Motor neuron (in vitro differentiated cells): Measurements from ENCODE around the gene TMEM119. TPM values are rescaled to one million over a fixed set of nuclear protein-coding genes. Genes with fewer than 3 reads are reported as not detected.
A peak's percentile ranks its signal among the peaks of the same experiment; 100 is the strongest.

ENCODE experiments used
- ATAC-seq, 8 experiments: fragments of 200-7000 bp; cut with Tn5 transposase; replicated peaks in 6 of 8; 2 replicates each; pipeline ENCODE4 v1.8.0; 2021; ENCODE audit warnings: mild to moderate bottlenecking in 8 of 8, moderate library complexity in 8 of 8
- H3K27ac ChIP-seq, 2 donors: fragments of 250-450 bp; sonication (Bioruptor Pico); 2 replicates each; pipeline ENCODE4 v1.9.0; 2021; ENCODE audit warnings: antibody characterized with exemption in 2 of 2, mild to moderate bottlenecking in 2 of 2, moderate library complexity in 1 of 2
- H3K4me1 ChIP-seq, 2 donors: fragments of 250-450 bp; sonication (Bioruptor Pico); replicated peaks in 1 of 2; 2 replicates each; pipeline ENCODE4 v1.6.1; 2021; ENCODE audit warnings: antibody characterized with exemption in 2 of 2, mild to moderate bottlenecking in 2 of 2, moderate library complexity in 1 of 2
- H3K4me3 ChIP-seq, 5 donors: fragments of 250-450 bp; sonication (Bioruptor Pico); 2 replicates each; pipeline ENCODE4 v1.9.0; 2021; ENCODE audit warnings: antibody characterized with exemption in 5 of 5, mild to moderate bottlenecking in 5 of 5, moderate library complexity in 4 of 5
- WGBS, 10 experiments: fragments of 450-650 bp; shearing (Covaris generic); methylation state at CpG; one replicate each; pipeline ENCODE4 v1.0.0; 2022; 5-methylcytosine and 5-hydroxymethylcytosine counted together
- in situ Hi-C, 9 experiments: fragments of 400-800 bp; cut with MboI; loops; one replicate each; pipeline ENCODE4 v1.15.0; 2021; ENCODE audit warnings: low sequenced_read_pairs in 9 of 9, low pct_unique_long_range_greater_than_20kb in 2 of 9; ENCODE audit not compliant: unreplicated experiment in 9 of 9
- total RNA-seq, 8 experiments: library from RNA; unstranded; fragments of 300-600 nt; gene quantifications; 2 replicates each; pipeline versions ENCODE4 v1.2.3 to v1.2.4, GENCODE V29; 2022

Gene TMEM119
- total RNA-seq, 8 experiments from 2014 or later: 0.05 to 31.1 (median 0.73) TPM

DNA sequence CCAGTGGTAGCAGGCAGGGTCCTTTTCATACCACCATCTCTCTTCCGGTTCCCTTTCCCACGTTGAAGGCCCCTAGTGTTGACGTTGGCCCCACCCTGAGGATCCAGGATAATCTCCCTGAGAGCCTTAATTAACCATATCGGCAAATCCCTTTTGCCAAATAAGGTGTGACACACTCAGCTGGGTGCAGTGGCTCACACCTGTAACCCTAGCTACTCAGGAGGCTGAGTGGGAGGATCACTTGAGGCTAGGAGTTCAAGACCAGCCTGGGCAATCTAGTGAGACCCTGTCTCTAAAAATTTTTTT, 2.8 kb upstream of the TMEM119 start:
- no peak overlapping the region for H3K4me3 ChIP-seq
- H3K27ac ChIP-seq: no peak overlapping the region
- no peak for ATAC-seq
- 72 to 94% (median 80%) methylated on average over 1 to 4 of the region's 4 CpGs; no CpG with 5 or more reads in 5 of the 10 experiments for WGBS, 10 experiments
- peaks cover 0 to 6% of the 10 kb centered on the region in 2 donors for H3K4me1 ChIP-seq
- in situ Hi-C loops: no loop called here

DNA sequence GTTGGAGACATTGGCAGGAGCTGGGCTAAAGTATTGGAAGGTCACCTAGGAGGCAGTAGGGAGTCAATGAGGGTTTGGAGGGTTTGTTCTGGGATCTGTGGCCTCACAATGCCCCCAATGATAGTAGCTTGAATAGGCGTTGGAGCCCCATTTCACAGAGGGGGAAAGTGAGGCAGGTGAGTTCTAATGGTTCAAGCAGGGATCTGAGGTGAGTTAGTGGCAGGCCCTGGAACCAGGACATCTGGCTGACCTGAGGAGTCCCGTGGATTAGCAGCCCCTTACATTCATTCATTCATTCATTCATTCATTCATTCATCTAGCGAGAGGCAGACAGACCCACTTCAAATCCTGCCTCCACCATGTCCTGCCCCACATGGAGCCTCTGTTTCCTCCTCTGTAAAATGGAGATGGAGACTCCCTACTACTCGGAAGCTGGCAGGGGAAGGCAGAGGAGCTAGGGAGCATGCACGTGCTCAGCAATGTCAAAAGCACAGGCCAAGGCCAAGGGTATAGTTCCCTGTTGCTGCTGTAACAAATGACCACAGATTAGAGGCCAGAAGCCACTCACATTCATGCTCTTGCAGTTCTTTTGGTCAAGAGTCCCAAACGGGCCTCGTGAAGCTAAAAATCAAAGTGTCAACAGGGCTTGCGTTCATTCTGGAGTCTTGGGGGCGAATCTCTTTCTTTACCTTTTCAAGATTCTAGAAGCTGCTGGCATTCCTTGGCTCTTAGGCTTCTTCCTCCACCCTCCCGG, 2.2 kb upstream of the TMEM119 start:
- in situ Hi-C loops: no loop called here
- no peak overlapping the region for H3K27ac ChIP-seq
- H3K4me1 ChIP-seq: peaks cover 0 to 6% of the 10 kb centered on the region in 2 donors
- no peak for ATAC-seq
- 61 to 93% (median 88%) methylated on average over 3 to 10 of the region's 10 CpGs; no CpG with 5 or more reads in 3 of the 10 experiments for WGBS, 10 experiments
- no peak overlapping the region for H3K4me3 ChIP-seq

DNA sequence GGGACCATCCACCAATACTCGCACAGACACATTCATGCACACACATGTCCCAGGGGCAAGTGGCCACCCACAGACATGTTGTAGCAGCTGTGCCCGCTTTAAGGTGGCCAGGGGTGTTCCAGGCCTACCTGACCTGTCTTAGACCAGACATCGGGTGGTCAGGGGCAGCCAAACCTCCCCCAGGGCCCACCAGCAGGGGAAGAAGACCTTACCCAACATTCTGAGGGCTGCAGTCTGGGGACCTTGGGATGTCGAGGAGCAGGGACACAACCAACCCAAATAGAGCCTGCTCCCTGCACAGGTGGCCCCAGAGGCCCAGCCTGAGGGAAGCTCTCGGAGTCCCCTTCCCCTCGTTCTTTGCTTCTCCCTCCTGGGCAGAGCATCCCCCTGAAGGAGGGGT, 1.7 kb upstream of the TMEM119 start:
- Histone ChIP-seq H3K4me1 (peaks cover 0 to 6% of the 10 kb centered on the region in 2 donors), H3K27ac (no peak overlapping the region), H3K4me3 (no peak overlapping the region)
- WGBS, 10 experiments: 70 to 100% (median 100%) methylated on average over 1 to 4 of the region's 6 CpGs; no CpG with 5 or more reads in 5 of the 10 experiments
- no peak for ATAC-seq
- in situ Hi-C loops: no loop called here

DNA sequence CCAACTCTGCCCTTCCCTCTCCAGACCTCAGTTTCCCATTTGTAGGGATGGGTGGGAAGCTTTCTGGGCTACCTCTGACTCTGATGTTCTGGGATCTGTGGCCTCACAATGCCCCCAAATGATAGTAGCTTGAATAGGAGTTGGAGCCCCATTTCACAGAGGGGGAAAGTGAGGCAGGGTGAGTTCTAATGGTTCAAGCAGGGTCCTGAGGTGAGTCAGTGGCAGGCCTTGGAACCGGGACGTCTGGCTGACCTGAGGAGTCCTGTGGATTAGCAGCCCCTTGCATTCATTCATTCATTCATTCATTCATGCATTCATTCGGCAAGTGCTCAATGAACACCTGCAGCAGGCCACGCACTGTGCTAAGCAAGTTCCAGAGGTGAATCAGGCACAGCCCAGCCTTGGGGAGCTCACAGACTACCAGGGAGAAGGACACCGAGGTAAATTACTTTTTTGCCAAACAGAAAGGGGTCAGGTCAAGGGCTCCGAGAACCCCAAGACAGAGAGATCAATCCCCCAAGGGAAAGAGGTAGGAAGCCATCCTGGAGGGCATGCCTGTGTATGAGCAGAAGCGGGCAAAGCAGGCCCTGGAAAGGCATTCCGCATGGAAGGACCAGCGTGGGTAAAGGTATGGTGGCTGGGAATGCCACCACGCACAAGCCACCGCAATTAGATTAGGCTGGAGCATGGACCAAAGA, 818 bp upstream of the TMEM119 start:
- no peak overlapping the region for H3K4me3 ChIP-seq
- WGBS, 10 experiments: 80 to 100% (median 92%) methylated on average over 2 to 6 of the region's 11 CpGs; no CpG with 5 or more reads in 4 of the 10 experiments
- no peak for ATAC-seq
- H3K27ac ChIP-seq: no peak overlapping the region
- in situ Hi-C loops: no loop called here
- H3K4me1 ChIP-seq: peaks cover 0 to 10% of the 10 kb centered on the region in 2 donors

DNA sequence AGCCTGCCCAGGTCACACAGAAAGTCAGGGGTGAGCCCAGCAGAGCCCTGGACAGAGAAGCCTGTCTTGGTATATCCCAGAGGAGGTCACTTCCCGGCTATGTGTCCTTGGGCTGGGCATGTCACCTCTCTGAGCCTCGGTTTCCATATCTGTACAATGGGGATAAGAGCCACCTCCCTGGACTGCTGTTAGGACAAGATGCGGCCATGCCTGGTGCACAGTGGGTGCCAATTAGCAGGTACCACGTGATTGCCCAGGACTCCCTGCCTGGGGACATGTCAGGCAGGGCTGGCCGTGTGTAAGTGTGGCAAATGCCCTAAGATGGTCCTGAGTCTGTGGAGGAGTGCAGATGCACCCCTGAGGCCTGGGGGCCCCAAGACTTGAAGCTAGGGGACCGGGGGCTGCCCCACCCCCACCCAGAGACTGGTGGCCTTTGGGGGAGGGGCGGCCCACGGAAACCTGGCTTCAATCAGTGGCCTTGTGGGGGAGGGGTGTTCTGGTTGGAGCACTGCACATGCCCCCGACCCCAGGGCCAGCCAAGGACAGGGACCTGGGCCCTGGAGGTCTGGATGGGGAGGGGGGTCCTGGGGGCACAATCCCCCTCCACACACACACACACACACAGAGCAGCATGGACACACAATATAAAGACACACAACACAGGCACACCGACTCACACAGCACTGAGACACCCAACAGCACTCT, 878 bp downstream of the TMEM119 start:
- H3K4me1 ChIP-seq: peaks cover 2 to 14% of the 10 kb centered on the region in 2 donors
- in situ Hi-C loops: no loop called here
- no peak overlapping the region for H3K4me3 ChIP-seq
- WGBS, 10 experiments: 25 to 65% (median 63%) methylated on average over 2 to 4 of the region's 10 CpGs; no CpG with 5 or more reads in 7 of the 10 experiments
- no peak overlapping the region for H3K27ac ChIP-seq
- peak in 1 of 8 experiments; percentile 14 for ATAC-seq

DNA sequence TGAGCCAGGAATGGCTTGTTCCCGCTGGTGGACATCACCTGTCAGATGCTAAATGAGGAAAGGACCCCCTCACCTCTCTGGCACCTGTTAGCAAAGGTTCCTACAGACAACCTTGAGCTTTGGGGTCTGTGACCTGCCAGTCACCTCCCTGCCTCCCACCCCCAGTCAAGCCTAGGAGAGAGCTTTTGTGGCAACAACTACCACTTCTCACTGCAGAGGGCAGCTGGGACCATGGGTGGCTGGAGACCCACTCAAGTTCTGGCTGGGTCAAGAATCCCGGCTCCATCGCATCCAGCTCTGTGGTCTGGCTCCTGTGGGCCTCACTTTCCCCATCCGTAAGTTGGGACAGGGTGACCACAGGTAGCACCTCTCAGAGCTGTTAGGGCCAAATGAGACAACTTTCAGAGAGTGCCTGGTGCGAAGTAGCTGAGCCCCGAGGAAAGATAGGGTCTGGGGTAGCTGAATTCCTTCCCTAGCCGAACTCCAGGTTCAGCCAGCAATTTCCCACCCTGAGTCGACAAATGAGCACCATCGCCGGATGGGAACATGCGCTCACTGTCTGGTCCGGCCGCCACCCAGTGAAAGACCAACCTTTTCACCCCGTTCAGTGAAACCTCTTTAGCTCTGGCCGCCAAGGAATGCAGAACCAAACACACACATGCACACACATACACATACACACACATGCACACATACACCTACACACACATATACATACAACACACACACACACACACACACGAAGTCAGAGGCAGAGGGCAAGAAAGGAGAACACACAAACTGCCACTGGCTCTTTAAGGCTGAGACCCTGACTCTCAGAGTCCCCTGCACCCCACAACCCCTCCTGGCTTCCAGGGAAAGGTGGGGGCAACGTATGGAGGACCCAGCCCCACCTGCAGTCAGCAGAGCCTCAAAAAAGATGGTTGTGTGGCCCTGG, 1.9 kb downstream of the TMEM119 start:
- 0 to 96% (median 58%) methylated on average over 1 to 12 of the region's 17 CpGs; no CpG with 5 or more reads in 2 of the 10 experiments for WGBS, 10 experiments
- peaks cover 2 to 14% of the 10 kb centered on the region in 2 donors for H3K4me1 ChIP-seq
- in situ Hi-C loops: no loop called here
- H3K4me3 ChIP-seq: no peak overlapping the region
- ATAC-seq: no peak
- H3K27ac ChIP-seq: no peak overlapping the region

DNA sequence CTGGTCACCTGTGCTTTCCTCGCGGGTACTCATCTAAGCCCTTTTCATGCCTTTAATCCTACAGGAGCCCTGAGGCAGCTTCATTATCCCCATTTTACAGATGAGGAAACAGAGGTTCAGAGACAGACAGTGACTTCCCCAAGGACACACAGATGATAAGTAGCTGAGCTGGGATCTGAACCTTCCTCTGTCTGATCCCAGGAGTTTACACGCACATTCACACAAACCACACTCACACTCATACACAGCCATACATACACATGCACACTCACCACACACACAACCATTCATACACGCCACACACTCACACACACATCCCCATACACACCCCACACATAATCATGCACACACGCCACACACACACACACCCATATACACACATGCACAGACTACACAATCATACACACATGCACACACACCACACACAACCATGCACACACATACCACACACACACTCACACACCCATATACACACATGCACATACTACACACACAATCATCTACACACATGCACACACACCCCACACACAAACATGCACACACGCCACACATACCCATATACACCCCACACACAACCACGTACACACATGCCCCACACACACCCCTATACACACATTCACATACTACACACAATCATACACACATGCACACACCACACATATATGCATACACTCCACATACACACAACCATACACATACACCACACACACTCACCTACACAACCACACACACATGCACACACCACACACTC, 2.7 kb downstream of the TMEM119 start:
- in situ Hi-C loops: no loop called here

DNA sequence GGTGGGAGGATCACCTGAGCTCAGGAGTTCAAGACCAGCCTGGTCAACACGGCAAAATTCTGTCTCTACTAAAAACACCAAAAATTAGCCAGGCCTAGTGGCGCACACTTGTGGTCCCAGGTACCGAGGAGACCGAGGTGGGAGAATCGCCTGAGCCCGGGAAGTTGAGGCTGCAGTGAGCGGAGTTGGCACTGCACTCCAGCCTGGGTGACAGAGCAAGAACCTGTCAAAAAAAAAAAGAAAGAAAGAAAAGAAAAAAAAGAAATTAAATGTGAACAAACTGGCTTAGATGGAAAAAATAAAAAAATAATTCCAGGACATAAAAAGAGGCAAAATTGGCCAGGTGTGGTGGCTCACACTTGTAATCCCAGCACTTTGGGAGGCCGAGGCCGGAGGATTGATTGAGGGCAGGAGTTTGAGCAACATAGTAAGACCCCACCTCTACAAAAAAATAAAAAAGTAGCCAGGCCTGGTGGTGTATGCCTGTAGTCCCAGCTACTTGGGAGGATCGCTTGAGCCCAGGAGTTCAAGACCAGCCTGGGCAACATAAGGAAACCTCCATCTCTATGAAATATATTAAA, 3.5 kb downstream of the TMEM119 start:
- H3K4me1 ChIP-seq: peaks cover 2 to 14% of the 10 kb centered on the region in 2 donors
- in situ Hi-C loops: no loop called here
- WGBS, 10 experiments: 84 to 100% (median 97%) methylated on average over 3 to 10 of the region's 10 CpGs; no CpG with 5 or more reads in 1 of the 10 experiments
- no peak overlapping the region for H3K4me3 ChIP-seq
- H3K27ac ChIP-seq: no peak overlapping the region
- no peak for ATAC-seq

More for the DNA sequence above, 2.7 kb downstream of the TMEM119 start:
- WGBS, 10 experiments: 72 to 100% (median 94%) methylated on average over 2 to 6 of the region's 7 CpGs; no CpG with 5 or more reads in 1 of the 10 experiments
- ATAC-seq: no peak
- Histone ChIP-seq H3K4me3 (no peak overlapping the region), H3K4me1 (peaks cover 2 to 14% of the 10 kb centered on the region in 2 donors), H3K27ac (no peak overlapping the region)

DNA sequence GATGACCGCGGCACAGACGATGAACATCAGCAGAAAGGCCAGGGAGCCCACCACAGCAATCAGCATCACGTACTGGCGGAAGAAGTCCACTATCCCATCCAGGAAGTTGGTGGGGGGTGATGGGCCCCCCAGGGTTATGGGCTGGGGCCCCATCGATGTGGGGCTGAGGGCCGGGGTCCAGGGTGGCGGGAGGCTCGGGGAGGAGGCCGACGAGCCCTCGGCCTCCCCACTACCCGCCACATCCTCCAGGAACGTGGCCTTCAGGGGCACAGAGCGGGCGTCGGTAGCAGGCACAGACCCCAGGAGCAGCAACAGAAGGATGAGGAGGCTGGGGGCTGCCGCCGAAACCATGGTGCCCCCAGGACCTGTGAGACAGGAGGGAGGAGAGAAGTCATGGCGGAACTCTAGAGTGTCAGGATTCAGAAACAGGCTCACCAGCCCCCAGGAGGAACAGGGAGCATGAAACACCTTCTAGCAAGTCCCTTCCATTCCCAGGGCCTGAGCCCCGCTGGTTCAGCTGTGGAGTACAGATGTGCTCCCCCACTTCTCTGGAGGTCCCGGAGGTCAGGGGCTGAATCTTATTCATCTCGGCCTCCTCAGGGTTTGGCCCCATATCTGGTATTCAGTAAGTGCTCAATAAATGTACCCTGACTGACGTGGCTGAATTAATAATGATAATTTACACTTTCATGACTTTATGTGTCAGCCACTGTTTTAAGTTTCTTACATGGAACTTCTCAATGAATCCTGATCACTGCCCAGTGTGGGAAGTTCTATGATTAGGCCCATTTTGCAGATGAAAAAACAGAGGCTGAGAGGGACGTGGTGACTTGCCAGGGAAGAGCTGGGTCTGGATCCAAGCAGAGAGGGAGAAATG, 5.6 kb downstream of the TMEM119 start:
- Histone ChIP-seq H3K4me1 (peaks cover 2 to 15% of the 10 kb centered on the region in 2 donors), H3K4me3 (no peak overlapping the region), H3K27ac (no peak overlapping the region)
- no peak for ATAC-seq
- in situ Hi-C loops: no loop called here
- WGBS, 10 experiments: 93 to 100% (median 100%) methylated on average over 1 to 4 of the region's 25 CpGs; no CpG with 5 or more reads in 2 of the 10 experiments

DNA sequence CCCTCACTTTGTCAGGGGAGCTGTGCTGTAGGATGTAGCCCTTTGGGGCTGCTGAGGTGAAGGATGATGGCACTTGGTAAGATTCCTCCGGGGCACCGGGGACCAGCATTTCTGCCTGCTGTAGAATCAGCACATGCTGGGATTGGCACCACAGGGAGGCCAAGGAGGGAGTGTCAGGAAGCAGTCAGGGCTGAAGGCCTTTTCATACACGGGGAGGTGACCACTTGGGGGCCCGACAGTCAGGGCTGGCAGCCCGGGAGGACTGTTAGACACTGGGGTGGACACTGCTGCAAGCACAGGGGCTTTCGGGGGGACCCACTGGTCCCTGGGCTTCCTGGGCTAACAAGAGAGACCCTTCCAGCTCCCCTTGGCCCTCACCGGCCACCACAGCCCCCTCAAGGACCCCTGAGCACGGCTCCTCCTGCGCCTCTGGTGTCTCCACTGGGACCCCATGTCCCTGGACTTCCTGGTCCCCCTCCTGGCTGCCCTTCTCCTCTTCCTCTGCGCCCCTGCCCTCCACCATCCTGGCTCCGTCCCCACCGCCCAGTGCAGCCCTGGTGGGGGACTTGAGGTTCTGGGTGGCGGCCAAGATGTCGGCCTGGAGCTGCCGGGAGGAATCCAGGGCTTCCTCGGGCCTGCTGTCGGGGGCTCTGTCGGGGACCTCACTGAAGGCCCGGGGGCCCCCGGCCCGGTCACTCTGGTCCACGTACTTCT, 6.5 kb downstream of the TMEM119 start:
- Histone ChIP-seq H3K4me3 (no peak overlapping the region), H3K4me1 (peaks cover 2 to 15% of the 10 kb centered on the region in 2 donors), H3K27ac (no peak overlapping the region)
- 17 to 100% (median 50%) methylated on average over 1 to 9 of the region's 22 CpGs; no CpG with 5 or more reads in 4 of the 10 experiments for WGBS, 10 experiments
- in situ Hi-C loops: no loop called here
- ATAC-seq: no peak
